Kidney tubule cell (primary cell): ENCODE measurements around the gene NDRG4.
A peak's percentile ranks its signal among the peaks of the same experiment; 100 is the strongest.

ENCODE experiments used
- DNase-seq: peaks from one replicate; pipeline ENCODE4 v3.0.0-alpha.2; 2018; ENCODE audit warnings: low spot score

Gene NDRG4

GRCh38 chr16:58510097-58510775 is 10.3 kb downstream of the NDRG4 start:
- no peak for DNase-seq

GRCh38 chr16:58510776-58511628 is 11.1 kb downstream of the NDRG4 start:
- DNase-seq = no peak

GRCh38 chr16:58511933-58512815 is 12.2 kb downstream of the NDRG4 start:
- peak; percentile 71 for DNase-seq

DNA sequence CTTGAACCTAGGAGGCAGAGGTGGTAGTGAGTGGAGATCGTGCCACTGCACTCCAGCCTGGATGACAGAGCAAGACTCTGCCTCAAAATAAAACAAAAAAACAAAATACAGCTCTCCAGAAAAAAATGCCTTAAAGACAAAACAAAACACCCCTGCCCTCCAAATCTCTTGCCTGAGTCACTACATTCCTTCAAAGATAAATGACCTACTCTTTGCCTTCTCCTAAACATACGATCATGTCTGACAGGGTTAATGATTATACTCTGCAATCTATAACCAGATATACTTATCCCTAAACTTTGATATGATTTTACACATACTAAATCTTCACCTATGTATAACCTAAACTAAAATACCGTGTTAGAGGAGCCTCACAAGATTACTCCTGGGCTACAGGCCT is 13.9 kb downstream of the NDRG4 start:
- peak; percentile 10 for DNase-seq

DNA sequence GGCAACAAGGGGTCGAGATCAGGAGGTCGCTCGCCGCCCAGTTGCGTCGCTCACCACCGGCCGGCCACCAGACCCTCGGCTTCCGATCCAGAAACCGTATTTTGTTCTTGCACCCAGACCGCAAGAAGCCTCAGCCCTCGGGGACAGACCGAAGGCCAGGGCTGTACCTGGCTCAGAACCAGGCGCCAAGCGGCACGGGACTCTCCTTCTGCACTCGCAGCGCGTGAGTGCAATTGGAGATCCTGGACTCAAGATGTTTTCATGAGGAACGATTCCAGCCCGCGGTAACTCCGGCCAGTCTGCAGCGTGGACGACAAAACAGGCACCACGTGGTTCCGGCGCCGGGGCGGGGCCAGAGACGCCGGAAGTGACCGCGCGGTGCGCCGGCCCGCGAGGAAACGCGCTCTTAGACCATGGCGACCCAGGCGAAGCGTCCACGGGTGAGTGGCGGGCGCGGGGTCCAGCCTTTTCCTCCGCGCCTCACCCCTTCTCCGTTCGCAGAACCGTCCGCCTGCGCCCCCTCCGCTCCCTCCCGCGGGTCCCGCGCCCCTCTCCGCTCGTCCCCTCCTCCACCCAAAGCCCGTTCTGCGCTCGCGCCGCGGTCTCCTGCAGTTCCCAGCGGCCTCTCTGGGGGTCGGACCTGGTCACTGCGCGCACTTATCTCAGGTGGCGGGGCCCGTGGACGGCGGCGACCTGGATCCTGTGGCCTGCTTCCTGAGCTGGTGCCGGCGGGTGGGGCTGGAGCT is 15.4 kb downstream of the NDRG4 start, which contains the start of gene SETD6:
SETD6 (plus strand) TSS at position 393 of the 746 bp plus-strand sequence; CDS start at position 414, 21 bp downstream.
- peak; percentile 86 for DNase-seq

- peak; percentile 52 for DNase-seq
These were observed 16.2 kb downstream of the NDRG4 start for GRCh38 chr16:58515871-58516767.

DNA sequence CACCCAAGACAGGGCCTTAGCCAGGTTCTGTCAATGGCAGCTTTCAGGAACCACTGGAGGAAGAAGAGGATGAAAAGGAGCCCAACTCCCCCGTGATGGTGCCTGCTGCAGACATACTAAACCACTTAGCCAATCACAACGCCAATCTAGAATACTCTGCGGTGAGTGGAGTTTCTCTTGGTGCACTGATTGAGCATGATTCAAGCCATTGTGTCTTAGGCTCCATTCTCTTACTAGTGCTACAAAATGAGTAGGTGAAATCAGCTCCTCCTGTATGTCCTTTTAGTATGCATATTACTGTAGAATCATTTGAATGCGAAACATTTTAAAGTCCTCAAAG is 16.8 kb downstream of the NDRG4 start:
- DNase-seq = no peak

DNA sequence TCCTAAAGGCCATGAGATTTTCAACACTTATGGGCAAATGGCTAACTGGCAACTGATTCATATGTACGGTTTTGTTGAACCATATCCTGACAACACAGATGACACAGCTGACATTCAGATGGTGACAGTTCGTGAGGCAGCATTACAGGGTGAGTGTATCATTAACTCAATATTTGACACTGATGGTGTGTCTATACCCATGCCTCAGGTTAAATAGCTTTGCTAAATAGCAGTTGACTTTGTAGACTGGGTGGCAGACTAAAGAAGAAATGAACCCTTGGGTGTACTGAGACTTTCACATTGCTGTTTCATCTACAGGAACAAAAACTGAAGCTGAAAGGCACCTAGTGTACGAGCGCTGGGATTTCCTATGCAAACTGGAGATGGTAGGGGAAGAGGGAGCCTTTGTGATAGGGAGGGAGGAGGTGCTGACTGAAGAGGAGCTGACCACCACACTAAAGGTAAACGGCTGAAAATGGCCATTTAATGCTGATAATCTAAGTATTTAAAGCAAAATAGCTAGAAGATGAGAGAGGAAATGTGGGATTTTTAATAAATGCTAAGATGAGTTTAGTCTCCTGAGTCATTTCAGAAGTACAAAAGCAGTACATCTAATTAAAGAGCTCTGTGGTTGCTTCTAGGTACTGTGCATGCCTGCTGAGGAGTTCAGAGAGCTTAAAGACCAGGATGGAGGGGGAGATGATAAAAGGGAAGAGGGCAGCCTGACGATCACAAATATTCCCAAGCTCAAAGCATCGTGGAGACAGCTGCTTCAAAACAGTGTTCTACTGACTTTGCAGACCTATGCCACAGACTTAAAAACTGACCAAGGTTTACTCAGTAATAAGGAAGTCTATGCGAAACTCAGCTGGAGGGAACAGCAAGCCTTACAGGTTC is 18.4 kb downstream of the NDRG4 start:
- DNase-seq = peak; percentile 47

DNA sequence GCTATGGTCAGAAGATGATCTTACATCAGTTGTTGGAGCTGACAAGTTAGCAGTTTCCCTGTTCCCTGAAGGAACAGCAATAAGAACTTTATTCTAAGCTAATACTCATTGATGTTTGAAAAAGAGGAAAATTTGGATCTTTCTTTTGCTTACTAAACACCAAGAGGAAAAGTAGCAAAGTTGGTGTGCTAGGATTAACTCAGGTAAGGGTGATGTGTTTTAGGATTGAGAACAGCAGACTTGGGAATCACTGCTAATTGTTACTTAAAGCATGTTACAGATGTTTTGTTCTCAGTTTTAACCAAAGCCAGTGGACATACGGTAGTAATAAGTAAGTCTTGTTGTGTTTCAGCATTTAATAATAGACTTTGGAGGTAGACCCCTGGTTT is 19.0 kb downstream of the NDRG4 start:
- DNase-seq = no peak

DNA sequence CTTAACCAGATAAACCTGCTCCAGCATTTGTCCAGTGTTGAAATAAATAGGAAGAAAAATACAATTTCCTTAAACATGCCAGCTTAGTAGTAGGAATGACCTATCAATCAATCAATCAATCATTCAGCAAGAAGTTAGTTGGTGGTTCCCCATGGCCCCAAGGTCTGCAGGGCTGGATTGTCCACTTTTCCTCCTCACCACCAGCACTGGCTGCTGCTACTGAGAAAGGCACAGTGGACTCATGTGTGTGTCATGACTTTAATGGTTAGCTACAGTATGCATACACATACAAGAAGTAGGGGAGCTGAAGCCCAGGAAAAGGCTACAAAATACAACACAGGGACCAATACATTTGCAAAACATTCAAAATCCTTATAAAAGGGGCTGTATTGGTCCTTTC is 19.8 kb downstream of the NDRG4 start:
- DNase-seq = no peak

DNA sequence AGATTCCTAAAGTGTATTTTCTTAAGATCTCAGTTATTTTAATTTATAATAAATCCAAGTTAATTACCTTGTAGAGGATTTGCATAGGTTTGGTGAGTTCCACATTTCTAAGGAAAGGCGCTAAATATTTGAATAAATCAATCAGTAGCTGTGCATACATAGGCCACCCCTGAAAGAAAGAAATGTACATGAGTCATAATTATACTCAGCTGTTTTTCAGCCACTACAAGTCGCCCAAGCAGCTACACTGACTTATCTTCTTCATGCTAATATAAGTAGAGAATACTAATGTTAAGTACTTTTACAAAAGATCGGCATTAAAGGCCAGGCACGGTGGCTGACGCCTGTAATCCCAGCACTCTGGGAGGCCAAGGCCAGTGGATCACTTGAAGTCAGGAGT is 30.2 kb downstream of the NDRG4 start:
- DNase-seq = no peak

DNA sequence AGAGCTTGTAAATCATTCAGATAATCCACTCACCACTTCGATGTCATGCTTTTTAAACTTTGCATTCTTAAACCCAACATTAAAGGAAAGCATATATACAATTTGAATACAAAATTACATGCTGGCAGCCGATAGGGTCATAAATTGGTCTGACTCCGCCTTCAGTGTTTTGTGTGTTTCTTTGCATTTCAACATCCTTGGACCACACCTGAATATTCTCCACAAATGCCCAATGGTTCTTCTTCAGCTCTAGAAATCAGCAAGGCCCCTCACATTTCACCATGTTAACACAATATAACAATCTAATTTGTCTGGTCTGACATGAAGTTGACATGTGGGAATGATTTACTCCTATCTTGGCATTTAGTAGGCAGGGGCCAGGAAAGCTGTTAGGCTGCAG is 32.5 kb downstream of the NDRG4 start:
- no peak for DNase-seq

DNA sequence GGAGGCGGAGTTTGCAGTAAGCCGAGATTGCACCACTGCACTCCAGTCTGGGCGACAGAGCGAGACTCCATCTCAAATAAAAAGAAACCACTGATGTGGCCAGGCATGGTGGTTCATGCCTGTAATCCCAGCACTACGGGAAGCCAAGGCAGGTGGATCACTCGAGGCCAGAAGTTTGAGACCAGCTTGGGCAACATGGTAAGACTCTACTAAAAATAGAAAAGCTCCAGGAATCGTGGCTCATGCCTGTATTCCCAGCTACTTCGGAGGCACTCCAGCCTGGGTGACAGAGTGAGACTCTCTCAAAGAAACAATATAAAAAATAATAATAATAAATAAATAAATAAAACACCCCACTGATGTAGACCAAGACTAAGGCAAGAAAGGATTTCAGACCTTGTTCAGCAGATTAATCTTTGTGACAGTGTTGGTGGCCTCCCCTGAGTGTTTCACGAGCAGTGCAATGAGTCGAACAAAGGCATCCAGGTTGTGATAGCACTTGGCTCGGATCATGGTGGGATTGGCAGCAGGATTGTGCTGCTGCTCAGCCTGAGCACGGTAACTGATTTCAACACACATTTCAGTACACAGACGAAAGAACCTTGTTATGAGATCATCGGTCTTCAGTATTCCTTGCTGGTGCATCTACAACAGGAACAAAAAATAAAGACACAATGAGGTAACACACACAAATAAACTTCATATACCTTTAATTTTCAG is 34.0 kb downstream of the NDRG4 start:
- DNase-seq = no peak

GRCh38 chr16:58535100-58535499 is 35.2 kb downstream of the NDRG4 start:
- DNase-seq = no peak

GRCh38 chr16:58536278-58536677 is 36.3 kb downstream of the NDRG4 start:
- no peak for DNase-seq

DNA sequence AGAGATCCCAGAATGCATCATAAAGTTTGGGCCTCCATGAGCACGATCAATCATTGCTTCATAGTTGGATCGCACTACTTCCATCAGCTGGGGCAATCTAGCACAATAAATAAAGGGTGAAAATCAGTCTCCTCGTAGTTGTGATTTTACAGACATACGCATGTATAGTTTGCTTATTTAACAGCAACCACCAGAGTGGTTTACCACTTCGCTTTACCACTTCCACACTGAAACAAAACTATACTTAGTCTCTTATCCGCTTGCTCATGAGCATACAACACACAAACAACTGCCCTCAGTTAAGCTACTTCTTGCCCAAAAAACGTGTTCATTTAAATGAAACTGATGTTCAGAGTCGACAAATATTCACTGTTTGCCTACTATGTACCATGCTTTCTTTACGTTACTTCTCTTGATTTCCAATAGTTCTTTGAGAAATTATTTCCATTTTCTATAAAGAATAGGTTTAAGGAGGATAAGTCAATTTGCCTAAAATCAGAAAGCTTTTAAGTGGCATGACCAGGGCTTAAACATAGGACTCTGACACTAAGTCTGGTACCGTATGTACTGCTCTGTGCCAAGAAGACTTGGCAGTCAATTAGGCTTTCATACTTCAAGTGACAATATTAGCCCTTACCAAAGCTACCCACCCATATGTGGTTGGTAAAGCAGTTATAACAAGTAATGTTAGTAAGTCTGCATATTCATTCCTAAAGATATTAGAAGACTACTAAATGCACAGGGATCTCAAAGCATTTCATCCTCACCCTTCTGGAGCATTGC is 37.4 kb downstream of the NDRG4 start:
- DNase-seq = no peak

GRCh38 chr16:58541711-58542110 is 41.8 kb downstream of the NDRG4 start:
- no peak for DNase-seq

DNA sequence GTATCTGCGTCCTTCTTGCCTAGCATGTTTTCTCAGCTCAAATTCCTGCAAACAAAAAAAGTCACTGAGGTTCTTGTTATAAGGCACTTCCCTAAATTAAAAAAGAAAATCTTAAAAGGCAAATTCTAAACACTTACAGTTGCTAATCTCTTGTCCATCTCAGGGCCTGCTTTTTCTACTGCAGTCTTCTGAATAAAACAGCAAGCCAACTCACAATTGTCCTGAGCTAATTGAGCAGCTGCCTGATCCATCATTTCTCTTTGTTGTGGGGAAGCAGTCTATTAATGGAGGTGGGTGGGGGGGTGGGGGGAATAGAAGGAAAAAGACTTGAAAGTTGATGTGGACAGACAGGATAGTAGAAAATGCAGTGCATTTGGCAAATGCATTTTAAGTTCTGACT is 42.3 kb downstream of the NDRG4 start:
- no peak for DNase-seq
